Measurements from ENCODE around the gene BMP4.

The BMP4 gene

GRCh38 chr14:53943751-53944083 is 12.9 kb downstream of the BMP4 start:
- no peak for DNase-seq

- no peak for DNase-seq
These were observed 13.5 kb downstream of the BMP4 start for GRCh38 chr14:53942970-53943750.

- no peak for DNase-seq
These were observed 18.3 kb downstream of the BMP4 start for GRCh38 chr14:53938136-53938837.

- no peak for DNase-seq
These were observed 21.7 kb downstream of the BMP4 start for GRCh38 chr14:53934778-53935414.

- DNase-seq: no peak
These were observed 23.7 kb downstream of the BMP4 start for GRCh38 chr14:53932966-53933365.

- no peak for DNase-seq
These were observed 26.5 kb downstream of the BMP4 start for GRCh38 chr14:53929871-53930715.

- DNase-seq: no peak
These were observed 29.5 kb downstream of the BMP4 start for GRCh38 chr14:53927171-53927570.

- DNase-seq: no peak
These were observed 31.3 kb downstream of the BMP4 start for GRCh38 chr14:53925201-53925766.

GRCh38 chr14:53924753-53925152 is 31.9 kb downstream of the BMP4 start:
- DNase-seq: no peak

GRCh38 chr14:53921027-53921426 is 35.6 kb downstream of the BMP4 start:
- no peak for DNase-seq

- DNase-seq: no peak
These were observed 40.4 kb downstream of the BMP4 start for GRCh38 chr14:53916239-53916638.

GRCh38 chr14:53915364-53916014 is 41.1 kb downstream of the BMP4 start:
- no peak for DNase-seq

GRCh38 chr14:53912021-53912420 is 44.6 kb downstream of the BMP4 start:
- DNase-seq: no peak

GRCh38 chr14:53908416-53908815 is 48.2 kb downstream of the BMP4 start:
- no peak for DNase-seq

GRCh38 chr14:53902307-53902706 is 54.3 kb downstream of the BMP4 start:
- no peak for DNase-seq

- DNase-seq: no peak
These were observed 56.1 kb downstream of the BMP4 start for GRCh38 chr14:53900499-53900898.

Data from NCI-H524 treated with DMSO at 0.1 percent for 48 hours (cell line).